GM12878 (cell line): Measurements from ENCODE around the gene CORO1A. TPM values are rescaled to one million over a fixed set of nuclear protein-coding genes. Genes with fewer than 3 reads are reported as not detected.

ENCODE experiments used
- BACH1 ChIP-seq: fragments of 450-650 bp; IDR thresholded peaks from 2 replicates; pipeline ENCODE4 v1.6.1; 2017; ENCODE audit warnings: mild to moderate bottlenecking, borderline replicate concordance
- CHD4 ChIP-seq: fragments of 200-600 bp; sonication (generic); IDR thresholded peaks from 2 replicates; pipeline ENCODE4 v1.6.1; 2016; ENCODE audit warnings: mild to moderate bottlenecking
- CTCF ChIP-seq, 3 experiments: IDR thresholded peaks in 2 of 3; conservative IDR thresholded peaks in 1 of 3; 2 replicates each; pipeline ENCODE4 v1.5.1; 2011; ENCODE audit warnings: low read depth in 3 of 3, low read length in 3 of 3, mild to moderate bottlenecking in 3 of 3, control low read depth in 2 of 3, moderate library complexity in 2 of 3, inconsistent platforms in 1 of 3, mixed read lengths in 1 of 3; ENCODE audit not compliant: control insufficient read depth in 2 of 3, insufficient read depth in 1 of 3; ENCODE audit errors: extremely low read depth in 1 of 3
- ELK1 ChIP-seq: IDR thresholded peaks from 2 replicates; pipeline ENCODE4 v1.6.1; 2012; ENCODE audit warnings: low read depth, low read length, improper control_type of control experiment
- ESRRA ChIP-seq: IDR thresholded peaks from 2 replicates; pipeline ENCODE4 v1.6.1; 2012; ENCODE audit warnings: mild to moderate bottlenecking, low read length, improper control_type of control experiment
- GATAD2B ChIP-seq: fragments of 450-650 bp; conservative IDR thresholded peaks from 2 replicates; pipeline ENCODE4 v1.6.1; 2017; ENCODE audit warnings: low read depth, mild to moderate bottlenecking, moderate library complexity
- IKZF1 ChIP-seq: fragments of 450-650 bp; conservative IDR thresholded peaks from 2 replicates; pipeline ENCODE4 v1.6.1; 2017; ENCODE audit warnings: antibody characterized with exemption, mild to moderate bottlenecking
- NR2C1 ChIP-seq: fragments of 450-650 bp; IDR thresholded peaks from 2 replicates; pipeline ENCODE4 v1.6.1; 2017; ENCODE audit warnings: antibody characterized with exemption, mild to moderate bottlenecking, moderate library complexity
- NR2C2 ChIP-seq: IDR thresholded peaks from 2 replicates; pipeline ENCODE4 v1.6.1; 2011; ENCODE audit warnings: borderline replicate concordance, low read depth; ENCODE audit not compliant: control insufficient read depth, insufficient read length
- POLR2A ChIP-seq: IDR thresholded peaks from 2 replicates; pipeline ENCODE4 v1.6.1; 2011; ENCODE audit warnings: low read depth, mild to moderate bottlenecking, low read length
- POLR2AphosphoS2 ChIP-seq: IDR thresholded peaks from 2 replicates; pipeline ENCODE4 v1.6.1; 2011; ENCODE audit warnings: low read depth, mild to moderate bottlenecking, low read length, improper control_type of control experiment, moderate library complexity
- POLR2AphosphoS5 ChIP-seq: IDR thresholded peaks from 2 replicates; pipeline ENCODE4 v1.6.1; 2011; ENCODE audit warnings: mild to moderate bottlenecking, low read length, inconsistent platforms
- POU2F2 ChIP-seq: IDR thresholded peaks from 3 replicates; pipeline ENCODE4 v1.6.1; 2011; ENCODE audit warnings: low read depth, mild to moderate bottlenecking, low read length, borderline replicate concordance
- RAD21 ChIP-seq: IDR thresholded peaks from 2 replicates; pipeline ENCODE4 v1.6.1; 2011; ENCODE audit warnings: mild to moderate bottlenecking, low read depth, low read length, moderate library complexity; ENCODE audit not compliant: insufficient read depth
- RB1 ChIP-seq: fragments of 450-650 bp; formaldehyde crosslinking; IDR thresholded peaks from 2 replicates; pipeline ENCODE4 v1.6.1; 2017; ENCODE audit warnings: mild to moderate bottlenecking, borderline replicate concordance
- SIX5 ChIP-seq: IDR thresholded peaks from 2 replicates; pipeline ENCODE4 v1.6.1; 2011; ENCODE audit warnings: mild to moderate bottlenecking, low read depth, low read length, moderate library complexity; ENCODE audit not compliant: severe bottlenecking
- SKIL ChIP-seq: fragments of 450-650 bp; IDR thresholded peaks from 2 replicates; pipeline ENCODE4 v1.6.1; 2017; ENCODE audit warnings: mild to moderate bottlenecking, low read depth, inconsistent platforms; ENCODE audit not compliant: poor library complexity, severe bottlenecking
- SMC3 ChIP-seq: IDR thresholded peaks from 2 replicates; pipeline ENCODE4 v1.6.1; 2011; ENCODE audit warnings: low read length, improper control_type of control experiment, borderline replicate concordance
- SP1 ChIP-seq: IDR thresholded peaks from one replicate; pipeline ENCODE4 v1.6.1; 2011; ENCODE audit warnings: low read depth, low read length
- SUPT20H ChIP-seq: IDR thresholded peaks from 2 replicates; pipeline ENCODE4 v1.6.1; 2011; ENCODE audit warnings: low read depth, mild to moderate bottlenecking, low read length, moderate library complexity, borderline replicate concordance; ENCODE audit not compliant: control insufficient read depth
- TAF1 ChIP-seq: IDR thresholded peaks from 2 replicates; pipeline ENCODE4 v1.6.1; 2011; ENCODE audit warnings: mild to moderate bottlenecking, low read depth, low read length, borderline replicate concordance
- TARDBP ChIP-seq: IDR thresholded peaks from 2 replicates; pipeline ENCODE4 v1.6.1; 2016; ENCODE audit warnings: borderline replicate concordance
- TCF12 ChIP-seq: IDR thresholded peaks from 2 replicates; pipeline ENCODE4 v1.6.1; 2011; ENCODE audit warnings: low read depth, mild to moderate bottlenecking, low read length
- USF1 ChIP-seq: IDR thresholded peaks from 2 replicates; pipeline ENCODE4 v1.6.1; 2011; ENCODE audit warnings: borderline replicate concordance, low read depth, mild to moderate bottlenecking, moderate library complexity, mixed read lengths, low read length; ENCODE audit not compliant: insufficient read depth; ENCODE audit errors: extremely low read length
- ZNF207 ChIP-seq: fragments of 450-650 bp; IDR thresholded peaks from 2 replicates; pipeline ENCODE4 v1.6.1; 2014; ENCODE audit warnings: antibody characterized with exemption, mild to moderate bottlenecking, borderline replicate concordance
- polyA plus RNA-seq, 11 experiments: library from polyadenylated mRNA; depleted of rRNA in 4 of 11; unstranded in 6 of 11; stranded (reverse) in 5 of 11; fragments of >200 nt; fragmentation: Nextera tagmentation in 4 of 11; fragmentation: Illumina TruSeq in 1 of 11; extraction: Ambion mirVana in 4 of 11; extraction: Trizol in 1 of 11; gene quantifications; 1 replicate in 1 of 11; 2 replicates in 10 of 11; pipeline versions ENCODE4 v1.2.1 to v1.2.3, GENCODE V29; 2011 to 2016; ENCODE audit warnings: inconsistent platforms in 2 of 11, missing spikeins in 2 of 11, low read depth in 1 of 11
- total RNA-seq, 4 experiments: library from RNA; depleted of rRNA in 3 of 4; stranded (reverse); fragments of >200 nt in 3 of 4; fragmentation: Illumina TruSeq in 1 of 4; extraction: Trizol in 1 of 4; gene quantifications; 2 replicates each; pipeline versions ENCODE4 v1.2.1 to v1.2.3, GENCODE V29; 2013 to 2021

The CORO1A gene
- total and polyA plus RNA-seq, 10 of the 15 experiments (the other 5 are each of a cell fraction or from before 2014, with no cell fraction given): 16.3 to 1,464 (median 714) TPM

GRCh38 chr16:30186782-30187555 is 3.6 kb downstream of the CORO1A start (continued):
- TF ChIP-seq POLR2A (peak; percentile 69), SUPT20H (no peak), SP1 (peak; percentile 18), RB1 (peak; percentile 77), SKIL (no peak), NR2C2 (peak; percentile 92), TARDBP (no peak), NR2C1 (peak; percentile 92), RAD21 (peak; percentile 35; the same call in 1 of the 2 replicates), SIX5 (no peak), IKZF1 (peak; percentile 44), TAF1 (no peak), ZNF207 (no peak), BACH1 (peak; percentile 74), ESRRA (no peak), CHD4 (no peak), POLR2AphosphoS2 (0 out of 2 replicates have a peak, but pooled peaks have one; percentile 43), POU2F2 (peak; percentile 53; the same call in 2 of the 3 replicates), CTCF (IDR thresholded peaks at IDR 0.05 in 2 of 3, conservative IDR thresholded peaks at IDR 0.05 in 1 of 3; ENCODE audit: control insufficient read depth in 2 of 3, extremely low read depth in 1 of 3, insufficient read depth in 1 of 3, low read depth in 3 of 3, low read length in 3 of 3) (peak; percentile 89 to 95 (median 91)), USF1 (peak; percentile 2), ELK1 (no peak), POLR2AphosphoS5 (peak; percentile 86), TCF12 (peak; percentile 63), GATAD2B (no peak; the same call in 1 of the 2 replicates), SMC3 (peak; percentile 59; the same call in 1 of the 2 replicates)
